Measurements from ENCODE around the gene PPP1R37. TPM values are rescaled to one million over a fixed set of nuclear protein-coding genes. Genes with fewer than 3 reads are reported as not detected.

PPP1R37 gene
- total RNA-seq, 1 experiment from 2014 or later: 33.1 TPM

- Histone ChIP-seq H3K36me3 (no peaks in the 10 kb centered on the region), H3K9me3 (no peaks in the 10 kb centered on the region), H3K27me3 (no peaks in the 10 kb centered on the region), H3K4me3 (no peak overlapping the region)
- DNase-seq: peak; percentile 31
Measured at GRCh38 chr19:45161738-45162607, 69.0 kb downstream of the PPP1R37 start.

GRCh38 chr19:45162608-45163143 lies 69.7 kb downstream of the PPP1R37 start:
- Histone ChIP-seq H3K27me3 (no peaks in the 10 kb centered on the region), H3K4me3 (no peak overlapping the region), H3K9me3 (no peaks in the 10 kb centered on the region), H3K36me3 (no peaks in the 10 kb centered on the region)
- DNase-seq: no peak

- Histone ChIP-seq H3K36me3 (no peaks in the 10 kb centered on the region), H3K9me3 (no peaks in the 10 kb centered on the region), H3K4me3 (no peak overlapping the region), H3K27me3 (no peaks in the 10 kb centered on the region)
- DNase-seq: no peak
Measured at GRCh38 chr19:45163156-45163555, 70.2 kb downstream of the PPP1R37 start.

- Histone ChIP-seq H3K4me3 (no peak overlapping the region), H3K9me3 (no peaks in the 10 kb centered on the region), H3K27me3 (no peaks in the 10 kb centered on the region), H3K36me3 (no peaks in the 10 kb centered on the region)
- DNase-seq: no peak
Measured at GRCh38 chr19:45163751-45164460, 70.9 kb downstream of the PPP1R37 start.

GRCh38 chr19:45164577-45165335 lies 71.8 kb downstream of the PPP1R37 start:
- Histone ChIP-seq H3K9me3 (no peaks in the 10 kb centered on the region), H3K36me3 (no peaks in the 10 kb centered on the region), H3K27me3 (no peaks in the 10 kb centered on the region), H3K4me3 (no peak overlapping the region)
- no peak for DNase-seq

- no peaks in the 10 kb centered on the region for H3K36me3 ChIP-seq
- no peak overlapping the region for H3K4me3 ChIP-seq
- DNase-seq: no peak
- H3K27me3 ChIP-seq: no peaks in the 10 kb centered on the region
- no peaks in the 10 kb centered on the region for H3K9me3 ChIP-seq
Measured at GRCh38 chr19:45166723-45167252, 73.8 kb downstream of the PPP1R37 start.

GRCh38 chr19:45168767-45169351 lies 75.9 kb downstream of the PPP1R37 start:
- no peaks in the 10 kb centered on the region for H3K27me3 ChIP-seq
- H3K4me3 ChIP-seq: no peak overlapping the region
- DNase-seq: no peak
- H3K9me3 ChIP-seq: no peaks in the 10 kb centered on the region
- no peaks in the 10 kb centered on the region for H3K36me3 ChIP-seq

- no peak for DNase-seq
- no peaks in the 10 kb centered on the region for H3K9me3 ChIP-seq
- H3K27me3 ChIP-seq: no peaks in the 10 kb centered on the region
- no peaks in the 10 kb centered on the region for H3K36me3 ChIP-seq
- no peak overlapping the region for H3K4me3 ChIP-seq
Measured at GRCh38 chr19:45169602-45170001, 76.6 kb downstream of the PPP1R37 start.

GRCh38 chr19:45170146-45171106 lies 77.4 kb downstream of the PPP1R37 start:
- Histone ChIP-seq H3K27me3 (no peaks in the 10 kb centered on the region), H3K9me3 (no peaks in the 10 kb centered on the region), H3K4me3 (no peak overlapping the region), H3K36me3 (no peaks in the 10 kb centered on the region)
- DNase-seq: no peak

GRCh38 chr19:45171211-45171623 lies 78.2 kb downstream of the PPP1R37 start:
- H3K4me3 ChIP-seq: no peak overlapping the region
- no peaks in the 10 kb centered on the region for H3K36me3 ChIP-seq
- no peak for DNase-seq
- no peaks in the 10 kb centered on the region for H3K9me3 ChIP-seq
- H3K27me3 ChIP-seq: no peaks in the 10 kb centered on the region

- Histone ChIP-seq H3K9me3 (no peaks in the 10 kb centered on the region), H3K4me3 (no peak overlapping the region), H3K36me3 (no peaks in the 10 kb centered on the region), H3K27me3 (no peaks in the 10 kb centered on the region)
- no peak for DNase-seq
Measured at GRCh38 chr19:45172173-45172572, 79.2 kb downstream of the PPP1R37 start.

- no peaks in the 10 kb centered on the region for H3K9me3 ChIP-seq
- DNase-seq: no peak
Measured at GRCh38 chr19:45172611-45173208, 79.7 kb downstream of the PPP1R37 start.

GRCh38 chr19:45173816-45174215 lies 80.8 kb downstream of the PPP1R37 start:
- Histone ChIP-seq H3K36me3 (no peaks in the 10 kb centered on the region), H3K27me3 (no peaks in the 10 kb centered on the region), H3K4me3 (no peak overlapping the region), H3K9me3 (no peaks in the 10 kb centered on the region)
- DNase-seq: no peak

More at GRCh38 chr19:45172611-45173208, 79.7 kb downstream of the PPP1R37 start:
- Histone ChIP-seq H3K36me3 (no peaks in the 10 kb centered on the region), H3K4me3 (no peak overlapping the region), H3K27me3 (no peaks in the 10 kb centered on the region)

- Histone ChIP-seq H3K27me3 (no peaks in the 10 kb centered on the region), H3K36me3 (peaks cover 3% of the 10 kb centered on the region; the same call in 1 of the 2 replicates), H3K9me3 (no peaks in the 10 kb centered on the region), H3K4me3 (no peak overlapping the region)
- no peak for DNase-seq
Measured at GRCh38 chr19:45175515-45176345, 82.8 kb downstream of the PPP1R37 start.

Measured in MG63 (cell line).